NCI-H446 treated with DMSO at 0.1 percent for 48 hours (cell line): ENCODE results near the gene SHCBP1L.

Source experiments
- DNase-seq: peaks from one replicate; lab custom pipeline; 2025; lab: John Stamatoyannopoulos, UW

Gene SHCBP1L

DNA sequence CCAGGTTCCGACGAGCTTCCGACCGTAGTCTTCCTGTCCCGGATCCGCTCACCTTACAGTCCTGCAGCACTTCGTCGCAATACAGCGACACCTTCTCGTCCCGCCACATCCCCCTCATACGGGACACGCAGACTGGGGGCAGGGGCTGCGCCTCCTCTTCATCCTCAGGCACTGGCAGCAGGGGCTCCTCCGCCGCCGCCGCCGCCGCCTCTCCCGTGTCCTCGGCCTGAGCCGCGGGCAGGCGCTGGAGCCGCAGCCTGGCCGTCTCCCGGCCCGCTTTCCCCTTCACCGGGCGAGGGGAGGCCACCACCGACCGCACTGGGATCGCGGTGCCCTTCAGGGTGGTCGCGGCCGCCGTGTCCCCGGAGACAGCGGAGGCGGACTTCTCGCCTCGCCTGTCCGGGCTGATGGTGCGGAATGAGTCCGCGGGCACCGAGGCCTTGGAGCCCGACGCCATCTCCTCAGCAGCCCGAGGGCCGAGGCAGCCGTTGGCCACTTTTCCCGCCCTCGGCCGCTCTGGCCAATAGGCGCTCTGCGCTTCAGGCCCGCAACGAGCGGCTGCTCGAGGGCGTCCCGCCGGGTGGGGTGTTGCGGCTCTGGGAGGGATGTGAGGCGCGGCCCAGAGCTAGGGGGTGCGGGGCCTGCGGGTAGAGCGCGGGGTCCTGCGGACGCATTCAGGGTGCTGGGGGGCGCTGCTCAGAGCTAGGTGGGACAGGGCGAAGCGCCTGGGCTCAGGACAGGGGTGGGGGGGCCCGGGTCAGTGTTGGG, at the start of gene SHCBP1L:
SHCBP1L (minus strand) TSS at position 490 of the 768 bp plus-strand sequence; CDS start at position 457, 33 bp downstream.
- DNase-seq, result no peak

DNA sequence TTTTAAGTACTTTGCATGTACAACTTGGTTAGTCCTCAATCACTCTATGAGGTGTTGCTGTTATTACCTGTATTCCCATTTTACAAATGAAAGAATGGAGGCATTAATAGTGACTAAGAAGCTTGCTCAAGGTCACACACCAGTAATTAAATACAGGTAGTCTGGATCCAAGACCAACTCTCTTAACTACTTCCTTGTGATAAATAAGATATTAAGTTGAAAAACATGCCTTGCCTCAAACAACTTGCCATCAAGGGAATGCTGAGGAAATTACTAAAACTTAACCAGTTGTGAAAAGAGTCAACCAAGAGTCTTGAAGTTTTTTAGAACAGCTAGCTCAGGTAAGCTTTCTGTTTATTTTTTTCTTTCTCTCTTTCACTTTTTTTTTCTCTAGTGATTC, 49.3 kb upstream of the SHCBP1L start:
- no peak for DNase-seq

DNA sequence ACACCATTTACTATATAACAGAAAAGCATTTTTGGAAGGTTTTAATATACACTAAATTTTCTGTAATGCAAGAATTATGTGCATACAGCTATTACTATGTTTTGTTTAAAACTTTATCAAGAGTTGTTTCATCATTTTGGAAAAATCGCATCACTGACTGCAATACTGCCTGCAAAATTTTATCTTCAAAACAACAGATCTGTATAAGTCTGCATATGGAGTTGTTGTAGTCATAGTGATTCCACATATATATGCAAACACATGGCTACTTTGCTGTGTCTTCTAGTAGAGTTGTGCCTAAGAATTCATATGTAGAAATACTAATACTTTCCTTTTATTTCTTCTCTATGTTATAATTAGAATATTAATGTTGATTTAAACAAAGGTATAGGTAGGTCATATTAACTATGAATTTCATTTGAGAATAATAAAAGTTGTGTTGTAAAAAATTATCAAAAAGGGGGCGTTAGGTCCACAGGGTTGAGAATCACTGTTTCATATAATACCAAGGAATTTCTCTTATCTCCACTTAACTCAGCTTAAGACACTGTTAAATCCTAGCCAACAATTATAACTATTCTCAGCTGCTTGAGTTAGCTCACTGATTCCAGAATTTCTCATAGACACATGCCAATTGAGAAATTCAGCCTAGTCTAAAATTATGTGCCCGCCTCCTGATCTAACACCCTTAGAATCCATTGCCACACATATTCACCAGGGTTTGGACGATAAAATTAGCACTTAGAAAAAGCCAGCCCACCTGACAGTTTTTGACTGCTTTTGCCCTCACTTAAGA, 47.4 kb upstream of the SHCBP1L start:
- DNase-seq, result no peak

DNA sequence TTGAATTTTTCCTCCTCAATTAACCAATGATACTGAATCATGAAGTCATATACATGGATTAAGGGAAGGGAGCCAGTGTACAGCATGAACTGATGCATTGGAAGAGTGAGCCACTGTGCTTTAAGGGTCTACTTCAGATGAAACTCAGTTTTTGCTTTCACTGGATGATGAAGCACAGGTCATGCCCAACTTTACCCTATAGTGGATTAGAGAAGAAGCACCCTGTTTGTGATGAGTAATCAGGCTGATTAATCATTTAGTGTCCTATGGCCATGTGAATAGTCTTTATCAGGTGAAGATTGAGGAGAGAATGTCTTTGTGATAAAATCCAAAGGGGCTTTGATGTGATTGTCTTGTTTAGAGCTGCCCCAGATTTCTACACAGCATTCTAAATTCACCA, 45.5 kb upstream of the SHCBP1L start:
- no peak for DNase-seq

DNA sequence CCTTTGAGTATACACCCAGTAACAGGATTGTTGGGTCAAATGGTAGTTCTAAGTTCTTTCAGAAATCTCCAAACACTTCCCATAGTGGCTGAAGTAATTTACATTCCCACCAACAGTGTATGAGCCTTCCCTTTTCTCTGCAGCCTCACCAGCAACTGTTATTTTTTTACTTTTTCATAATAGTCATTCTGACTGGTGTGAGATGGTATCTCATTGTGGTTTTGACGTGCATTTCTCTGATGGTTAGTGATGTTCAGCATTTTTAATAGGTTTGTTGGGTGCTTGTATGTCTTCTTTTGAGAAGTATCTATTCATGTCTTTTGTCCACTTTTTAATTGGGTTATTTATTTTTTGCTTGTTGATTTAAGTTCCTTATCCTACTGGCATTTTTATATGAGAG, 43.9 kb upstream of the SHCBP1L start:
- DNase-seq, result no peak

DNA sequence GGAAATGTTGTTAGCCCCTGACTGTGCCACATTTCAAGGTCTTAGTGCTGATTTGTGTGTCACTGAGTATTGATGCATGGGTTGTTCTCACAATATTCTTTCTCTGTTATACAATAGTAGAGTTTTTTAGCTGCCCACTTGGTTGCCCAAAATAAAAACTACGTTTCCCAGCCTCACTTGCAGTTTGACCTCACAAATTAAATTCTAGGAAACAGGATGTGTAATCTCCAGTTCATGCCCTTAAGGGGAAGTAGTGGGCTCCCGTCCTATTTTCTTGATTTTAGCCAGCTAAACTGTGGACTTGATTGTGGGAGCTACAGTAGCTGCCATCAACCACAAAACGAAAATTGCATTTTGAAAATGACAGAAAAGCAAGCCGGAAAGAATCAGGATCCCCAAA, 42.9 kb upstream of the SHCBP1L start:
- no peak for DNase-seq

DNA sequence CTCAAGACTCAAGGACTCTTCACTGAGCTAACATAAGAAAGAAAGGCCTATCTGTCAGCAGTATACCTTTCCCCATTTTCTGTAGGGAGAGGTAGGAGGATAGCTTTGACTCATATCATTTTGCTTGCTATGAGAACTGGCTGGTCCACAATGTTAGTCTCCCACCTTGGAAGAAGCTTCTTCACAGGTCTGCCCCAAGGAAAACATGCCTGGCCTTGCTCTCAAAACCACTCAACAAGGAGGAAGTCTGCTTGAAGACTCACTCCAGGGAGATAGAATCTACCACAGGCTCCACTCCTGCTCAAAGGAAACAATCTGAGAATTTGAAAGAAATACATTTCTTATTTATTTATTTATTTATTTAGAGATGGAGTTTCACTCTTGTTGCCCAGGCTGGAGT, 40.8 kb upstream of the SHCBP1L start:
- DNase-seq, result no peak

DNA sequence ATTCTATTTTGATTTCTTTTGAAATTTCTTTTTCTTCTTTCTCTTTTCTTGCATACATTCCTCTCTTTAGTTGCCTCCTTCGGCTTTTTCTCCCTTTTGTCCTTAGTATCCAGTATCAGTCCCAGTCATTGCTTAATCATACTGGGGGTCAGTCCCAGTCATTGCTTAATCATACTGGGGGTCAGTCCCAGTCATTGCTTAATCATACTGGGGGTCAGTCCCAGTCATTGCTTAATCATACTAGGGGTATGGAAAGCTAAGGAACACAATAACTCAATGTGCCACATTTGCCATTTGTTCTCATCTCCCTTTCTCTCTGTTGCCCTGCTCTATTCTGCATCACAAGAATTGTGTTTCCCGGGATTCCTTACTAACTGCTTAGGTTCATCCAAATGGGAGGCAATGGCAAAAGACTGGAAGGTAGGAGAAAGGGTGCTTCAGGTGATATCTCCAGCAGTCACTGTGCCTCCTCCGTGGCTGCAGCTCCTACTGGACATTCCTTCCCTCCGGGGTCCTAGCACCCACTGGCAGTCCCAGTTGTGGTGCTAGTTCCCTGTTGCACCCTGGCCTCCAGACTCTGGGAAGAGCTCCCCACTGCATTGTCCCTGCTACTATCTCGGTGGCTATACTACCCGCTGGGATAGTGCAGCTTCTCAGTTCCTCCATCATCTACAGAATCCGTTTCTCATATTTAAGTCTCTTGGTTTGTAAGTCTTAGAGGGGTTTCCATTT, 37.6 kb upstream of the SHCBP1L start:
- DNase-seq, result no peak

DNA sequence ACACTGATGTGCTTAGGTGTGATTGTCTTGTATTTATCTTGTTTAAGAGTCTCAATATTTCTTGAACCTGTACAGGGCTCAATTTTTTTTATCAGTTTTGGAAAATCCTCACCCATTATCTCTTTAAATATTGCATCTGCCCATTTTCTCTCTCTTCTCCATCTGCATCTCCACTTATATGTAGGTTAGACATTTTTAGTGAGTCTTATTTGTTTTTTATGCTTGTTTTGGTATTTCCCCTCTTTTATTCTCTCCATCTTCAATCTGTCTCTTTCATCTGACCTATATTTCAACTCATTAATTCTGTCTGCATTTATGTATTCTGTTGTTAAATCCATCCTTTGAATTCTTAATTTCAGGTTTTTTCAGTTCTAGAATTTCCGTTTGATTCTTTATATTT, 32.9 kb upstream of the SHCBP1L start:
- no peak for DNase-seq

DNA sequence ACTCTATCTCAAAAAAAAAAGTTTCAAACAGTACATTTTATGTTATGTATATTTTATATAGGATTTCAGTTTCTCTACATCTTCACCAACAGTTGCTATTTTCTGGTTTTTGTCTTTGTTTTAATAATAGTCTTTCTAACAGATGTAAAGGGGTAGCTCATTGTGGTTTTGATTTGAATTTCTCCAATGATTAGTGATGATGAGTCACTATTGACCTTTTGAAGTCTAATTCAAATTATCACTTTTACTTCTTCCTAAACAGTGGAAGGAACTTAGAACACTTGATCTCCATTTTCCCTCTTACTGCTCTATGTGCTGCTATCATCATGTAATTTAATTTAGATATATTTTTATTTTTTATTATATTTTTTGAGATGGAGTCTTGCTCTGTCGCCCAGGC, 31.7 kb upstream of the SHCBP1L start:
- no peak for DNase-seq

DNA sequence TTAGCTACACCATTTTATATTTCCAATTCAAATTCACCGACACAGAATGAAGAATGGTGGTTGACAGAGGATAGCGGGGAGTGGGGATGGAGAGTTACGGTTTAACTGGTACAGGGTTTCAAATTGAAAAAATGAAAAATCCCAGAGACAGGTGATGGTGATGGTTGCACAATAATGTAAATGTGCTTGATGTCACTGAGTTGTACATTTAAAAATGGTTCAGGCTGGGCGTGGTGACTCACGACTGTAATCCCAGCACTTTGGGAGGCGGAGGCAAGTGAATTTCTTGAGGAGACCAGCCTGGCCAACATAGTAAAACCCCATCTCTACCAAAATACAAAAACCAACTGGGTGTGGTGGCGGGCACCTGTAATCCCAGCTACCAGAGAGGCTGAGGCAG, 31.2 kb upstream of the SHCBP1L start:
- DNase-seq, result no peak

DNA sequence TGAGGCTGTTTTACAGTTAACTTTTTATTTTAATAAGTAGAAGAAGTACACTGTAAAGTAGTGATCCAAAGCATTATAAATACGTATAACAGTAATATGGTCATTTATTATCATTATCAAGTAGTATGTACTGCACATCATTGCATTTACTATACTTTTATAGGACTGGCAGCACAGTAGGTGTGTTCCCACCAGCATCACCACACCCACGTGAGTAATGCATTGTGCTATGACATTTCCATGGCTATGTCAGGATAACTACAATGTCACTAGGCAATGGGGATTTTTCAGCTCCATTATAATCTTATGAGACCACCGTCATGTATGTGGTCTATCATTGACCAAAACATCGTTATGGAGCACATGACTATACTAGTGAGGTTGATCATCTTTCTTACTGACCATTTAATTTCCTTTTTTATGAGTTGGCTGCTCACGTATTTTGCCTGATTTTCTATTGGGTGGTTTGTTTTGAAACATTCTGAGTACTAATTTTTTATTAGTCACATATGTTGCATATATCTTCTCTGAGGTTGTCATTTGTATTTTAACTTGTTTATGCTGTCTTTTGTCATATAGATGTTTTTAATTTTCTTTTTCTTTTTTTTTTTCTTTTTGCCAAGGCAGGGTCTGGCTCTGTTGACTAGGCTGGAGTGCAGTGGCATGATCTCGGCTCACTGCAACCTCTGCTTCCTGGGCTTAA, 25.3 kb upstream of the SHCBP1L start:
- no peak for DNase-seq

DNA sequence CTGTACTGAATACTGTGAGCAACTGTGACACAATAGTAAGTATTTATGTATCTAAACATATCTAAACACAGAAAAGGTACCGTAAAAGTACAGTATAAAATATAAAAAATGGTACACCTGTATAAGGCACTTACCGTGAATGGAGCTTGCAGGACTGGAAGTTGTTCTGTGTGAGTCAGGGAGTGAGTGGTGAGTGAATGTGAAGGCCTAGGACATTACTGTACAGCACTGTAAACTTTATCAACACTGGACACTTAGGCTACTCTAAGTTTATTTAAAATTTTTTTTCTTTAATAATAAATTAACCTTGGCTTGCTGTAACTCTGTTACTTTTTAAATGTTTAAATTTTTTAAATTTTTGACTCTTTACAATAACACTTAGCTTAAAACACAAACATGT, 24.5 kb upstream of the SHCBP1L start:
- no peak for DNase-seq

DNA sequence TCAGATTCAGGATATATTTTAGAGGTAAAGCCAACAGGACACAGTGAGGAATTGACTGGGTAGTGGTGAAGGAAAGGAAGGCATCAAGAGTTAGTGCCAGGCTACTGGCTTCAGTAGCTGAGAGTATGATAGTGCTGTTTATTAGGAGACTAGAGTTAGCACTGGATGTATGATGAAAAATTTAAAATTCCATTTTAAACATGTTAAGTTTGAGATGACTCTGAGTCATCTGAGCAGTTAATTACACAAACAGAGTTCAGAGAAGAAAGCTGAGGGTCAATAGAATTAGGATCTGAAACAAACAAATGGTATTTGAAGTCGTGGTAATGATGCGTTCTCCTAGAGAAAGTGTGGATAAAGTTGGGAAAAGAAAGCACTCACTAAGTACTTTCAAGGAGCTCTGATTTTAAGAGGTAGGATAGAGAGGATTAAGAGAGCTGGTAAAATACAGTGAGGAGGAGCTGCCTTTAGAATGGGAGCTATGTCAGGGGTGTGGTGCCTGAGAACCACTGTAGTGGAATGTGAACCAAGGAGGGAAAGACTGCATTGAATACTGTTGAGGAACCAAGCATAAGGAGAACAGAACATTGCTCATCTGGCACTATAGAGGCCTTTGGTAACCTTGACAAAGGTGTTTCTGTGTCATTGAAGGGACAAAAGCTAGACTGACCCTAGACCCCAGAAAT, 21.7 kb upstream of the SHCBP1L start:
- DNase-seq, result no peak

DNA sequence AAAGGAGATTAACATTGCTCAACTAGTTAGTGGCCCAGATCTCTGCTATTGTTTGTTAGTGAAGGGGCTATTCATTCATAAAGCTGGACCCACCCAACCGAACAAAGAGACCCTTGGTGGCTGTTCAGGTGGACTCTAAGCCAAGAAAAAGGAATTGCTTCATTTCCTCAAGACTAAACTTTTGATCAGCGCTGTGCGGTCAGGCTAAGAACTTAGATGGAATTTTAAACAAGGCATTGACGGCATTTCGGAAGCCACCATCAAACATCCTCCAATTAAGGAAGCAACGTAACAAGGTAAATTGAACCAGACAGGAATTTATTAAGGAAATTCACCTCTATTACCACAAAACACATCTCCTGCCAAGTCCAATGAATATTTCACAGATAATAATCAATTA, 19.9 kb upstream of the SHCBP1L start:
- DNase-seq, result no peak

DNA sequence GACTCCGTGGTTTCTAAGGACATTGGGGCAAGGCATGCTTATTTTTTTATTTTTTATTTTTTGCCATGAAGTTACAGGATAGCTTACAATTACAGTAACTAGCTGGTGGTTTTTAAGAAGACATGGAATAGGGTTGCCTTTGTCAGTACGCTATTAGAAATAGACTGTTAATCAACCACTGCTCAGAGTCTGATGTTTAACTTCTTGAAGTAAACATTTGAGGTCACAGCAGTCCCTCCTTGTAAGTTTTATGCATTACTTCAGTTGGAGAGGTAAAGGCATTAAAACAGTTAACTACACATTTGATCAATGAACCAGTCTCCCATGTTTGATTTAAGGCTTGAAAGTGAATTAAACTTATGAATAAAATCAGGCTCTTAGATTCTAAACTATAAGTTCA, 19.3 kb upstream of the SHCBP1L start:
- DNase-seq, result no peak

DNA sequence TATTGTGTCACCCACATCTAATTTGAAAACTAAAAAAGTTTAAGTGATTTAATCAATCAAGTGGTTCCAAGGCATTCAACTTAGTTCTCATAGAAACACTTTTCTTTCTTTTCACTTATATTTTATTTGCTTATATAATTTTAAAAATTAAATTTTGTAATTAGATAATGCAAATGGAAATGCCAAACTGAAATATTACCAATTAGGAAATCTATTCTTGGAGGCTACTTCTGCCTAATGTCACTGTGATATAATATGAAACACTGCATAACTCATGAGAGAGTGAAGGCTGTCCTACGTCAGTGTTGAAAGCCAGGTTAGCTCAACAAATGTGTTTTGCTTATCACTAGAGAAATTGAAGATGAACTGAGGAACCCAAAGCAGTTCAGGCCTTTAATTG, 18.3 kb upstream of the SHCBP1L start:
- DNase-seq, result no peak

DNA sequence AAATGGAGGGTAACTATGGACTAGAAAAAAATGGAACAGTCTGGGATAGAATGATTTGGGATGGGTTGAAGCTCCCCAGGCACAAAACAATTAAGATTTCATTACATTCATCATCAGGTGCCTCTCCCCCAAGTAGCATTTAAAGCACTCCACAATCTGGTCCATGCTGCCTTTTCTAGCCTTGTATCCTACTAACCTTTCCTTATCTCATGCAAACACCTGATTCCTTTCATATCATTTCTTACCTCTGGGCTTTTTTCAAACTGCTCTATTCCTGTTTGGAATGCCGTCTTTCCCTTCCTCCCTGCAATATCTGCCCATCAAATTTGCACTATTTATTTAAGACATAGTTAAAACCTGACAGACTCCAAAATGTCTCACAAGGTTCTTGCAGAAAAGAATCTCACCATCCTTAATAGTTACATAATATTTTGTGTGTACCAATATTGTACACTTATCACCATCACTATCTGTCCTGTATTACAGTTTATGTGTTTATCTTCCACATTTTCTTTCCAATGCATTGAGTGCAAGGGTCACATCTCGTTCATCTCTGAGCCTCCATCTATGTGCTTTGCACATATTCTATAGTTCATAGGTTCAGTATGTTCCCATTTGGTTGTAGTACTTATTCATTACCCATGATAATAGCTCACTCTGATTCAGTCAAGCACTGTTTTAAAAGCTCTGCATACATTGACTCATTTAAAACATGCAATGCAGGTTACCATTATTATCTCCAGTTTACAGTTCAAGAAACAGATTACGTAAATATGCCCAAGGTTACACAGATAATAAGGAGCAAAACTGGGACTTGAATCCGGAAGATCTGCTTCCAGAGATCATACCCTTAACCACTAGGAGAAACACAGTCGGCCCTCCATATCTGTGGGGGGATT, 16.1 kb upstream of the SHCBP1L start:
- DNase-seq, result no peak

DNA sequence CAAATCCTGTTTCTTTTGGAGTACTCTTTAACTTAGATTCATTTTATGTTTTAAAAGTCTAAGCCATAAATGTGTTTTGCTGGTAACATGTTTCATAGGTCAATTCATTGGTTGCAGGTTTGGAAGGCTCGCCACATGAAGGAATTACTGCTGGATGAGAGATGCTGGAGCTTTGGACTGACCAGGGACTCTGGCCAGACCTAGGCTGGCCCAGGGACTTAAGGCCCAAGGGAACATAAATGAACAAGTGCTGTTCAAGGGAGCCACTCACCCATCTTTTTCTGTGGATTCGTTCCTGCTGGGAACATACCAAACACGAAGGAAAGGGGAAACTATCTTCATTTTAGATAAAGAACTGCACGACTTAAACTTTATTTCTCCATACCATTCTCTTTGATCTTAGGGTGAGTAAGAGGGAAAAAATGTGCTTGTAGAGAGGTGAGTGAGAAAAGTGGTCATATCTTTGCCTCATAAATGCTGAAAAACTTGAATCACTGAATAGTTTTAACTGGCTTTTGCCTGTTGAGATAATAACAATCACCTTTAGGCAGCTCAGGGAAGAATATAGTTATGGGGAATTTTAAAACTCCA, 15.3 kb upstream of the SHCBP1L start:
- no peak for DNase-seq

DNA sequence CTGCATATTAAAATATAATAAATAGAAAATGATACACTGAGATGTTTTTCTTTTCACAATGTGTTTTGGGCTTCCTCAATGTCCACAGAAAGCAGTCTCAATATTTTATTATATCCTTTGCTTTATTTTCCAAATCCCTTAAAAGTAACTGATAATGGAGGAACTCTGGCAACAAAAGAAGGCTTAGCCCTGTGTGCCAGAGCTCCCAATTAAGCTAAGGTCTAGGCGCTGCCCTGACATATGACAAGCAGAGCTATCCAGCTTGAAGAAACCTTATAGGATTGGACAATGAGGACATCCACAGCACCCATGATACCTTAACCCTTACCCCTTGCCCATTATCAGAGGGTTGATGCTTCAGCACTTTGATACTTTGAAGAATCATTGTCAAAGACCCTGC, 12.9 kb upstream of the SHCBP1L start:
- DNase-seq, result no peak
